Prostate gland (tissue), 2 donors: ENCODE data around the gene NCOA1. TPM values are rescaled to one million over a fixed set of nuclear protein-coding genes. Genes with fewer than 3 reads are reported as not detected.

Experiments
- DNase-seq: peaks from one replicate; pipeline ENCODE4 v3.0.0-alpha.2; 2019; ENCODE audit warnings: low spot score
- H3K27ac ChIP-seq, 2 donors: fragments of 200-600 bp; sonication (generic); 2 replicates each; pipeline ENCODE4 v1.5.1; 2017 to 2019
- H3K27me3 ChIP-seq: fragments of 200-600 bp; sonication (generic); replicated peaks from 2 replicates; pipeline ENCODE4 v1.5.1; 2019; ENCODE audit not compliant: insufficient read depth
- H3K36me3 ChIP-seq, 2 donors: fragments of 200-600 bp; sonication (generic); 1 replicate in 1 of 2; 2 replicates in 1 of 2; pipeline versions ENCODE4 v1.5.1 to v1.8.1; 2017 to 2019
- H3K4me1 ChIP-seq: fragments of 200-600 bp; sonication (generic); replicated peaks from 2 replicates; pipeline ENCODE4 v1.5.1; 2019
- H3K4me3 ChIP-seq, 2 donors: fragments of 200-600 bp; sonication (generic); 2 replicates each; pipeline ENCODE4 v1.5.1; 2017 to 2019
- H3K9me3 ChIP-seq: fragments of 200-600 bp; sonication (generic); 2 replicates; pipeline ENCODE4 v1.5.1; 2017
- POLR2A ChIP-seq: fragments of 450-650 bp; IDR thresholded peaks from one replicate; pipeline ENCODE4 v1.6.1; 2016; ENCODE audit warnings: antibody characterized with exemption, mild to moderate bottlenecking
- POLR2AphosphoS5 ChIP-seq: sonication (generic); formaldehyde crosslinking; IDR thresholded peaks from one replicate; pipeline ENCODE4 v1.6.1; 2017; ENCODE audit warnings: antibody characterized with exemption
- WGBS: methylation state at CpG from one replicate; pipeline ENCODE4 v1.1.5; 2018; 5-methylcytosine and 5-hydroxymethylcytosine counted together
- intact Hi-C: fragments of 100-400 bp; cut with DNase I; formaldehyde crosslinking; loops from one replicate; pipeline ENCODE4 v1.14.2; 2022
- total RNA-seq, 2 donors: library from RNA; depleted of rRNA; stranded (reverse); fragments of >200 nt; gene quantifications; one replicate each; pipeline ENCODE4 v1.1.0, GENCODE V29; 2016
- TF ChIP-seq, protein P1 (sequence below), 4 experiments: fragments of 200-600 bp in 2 of 4; fragments of 450-650 bp in 2 of 4; sonication (generic) in 2 of 4; IDR thresholded peaks; 1 replicate in 3 of 4; 2 replicates in 1 of 4; pipeline ENCODE4 v1.5.1; 2016 to 2019; ENCODE audit warnings: antibody characterized with exemption in 4 of 4, mild to moderate bottlenecking in 2 of 4, moderate library complexity in 2 of 4

Gene NCOA1
- total RNA-seq, 2 donors from 2014 or later, result 24.9 to 72.4 TPM

DNA sequence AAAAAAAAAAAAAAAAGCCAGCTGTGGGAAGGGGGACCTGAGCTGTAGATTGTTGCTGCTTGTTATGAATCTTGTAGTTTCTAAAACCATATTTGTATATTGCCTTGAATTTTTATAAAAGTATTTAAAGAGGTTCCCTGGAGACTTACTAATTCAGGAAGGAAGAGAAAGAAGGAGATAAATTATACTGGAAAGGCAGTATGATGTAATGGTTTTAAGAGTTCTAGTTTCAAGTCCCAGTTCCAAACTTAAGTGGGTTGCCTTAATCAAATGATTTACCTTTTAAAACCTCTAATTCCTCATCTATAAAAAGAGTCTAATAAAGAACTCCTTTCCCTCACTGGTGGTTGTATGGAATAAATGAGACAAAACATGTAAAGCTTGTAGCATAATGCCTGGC, 240.0 kb downstream of the NCOA1 start:
- no peaks in the 10 kb centered on the region for H3K27me3 ChIP-seq
- DNase-seq, result no peak
- H3K4me1 ChIP-seq, result no peaks in the 10 kb centered on the region
- intact Hi-C loops, result no loop called here
- no peak overlapping the region for H3K4me3 ChIP-seq
- no peaks in the 10 kb centered on the region for H3K9me3 ChIP-seq
- TF ChIP-seq, protein P1, sequence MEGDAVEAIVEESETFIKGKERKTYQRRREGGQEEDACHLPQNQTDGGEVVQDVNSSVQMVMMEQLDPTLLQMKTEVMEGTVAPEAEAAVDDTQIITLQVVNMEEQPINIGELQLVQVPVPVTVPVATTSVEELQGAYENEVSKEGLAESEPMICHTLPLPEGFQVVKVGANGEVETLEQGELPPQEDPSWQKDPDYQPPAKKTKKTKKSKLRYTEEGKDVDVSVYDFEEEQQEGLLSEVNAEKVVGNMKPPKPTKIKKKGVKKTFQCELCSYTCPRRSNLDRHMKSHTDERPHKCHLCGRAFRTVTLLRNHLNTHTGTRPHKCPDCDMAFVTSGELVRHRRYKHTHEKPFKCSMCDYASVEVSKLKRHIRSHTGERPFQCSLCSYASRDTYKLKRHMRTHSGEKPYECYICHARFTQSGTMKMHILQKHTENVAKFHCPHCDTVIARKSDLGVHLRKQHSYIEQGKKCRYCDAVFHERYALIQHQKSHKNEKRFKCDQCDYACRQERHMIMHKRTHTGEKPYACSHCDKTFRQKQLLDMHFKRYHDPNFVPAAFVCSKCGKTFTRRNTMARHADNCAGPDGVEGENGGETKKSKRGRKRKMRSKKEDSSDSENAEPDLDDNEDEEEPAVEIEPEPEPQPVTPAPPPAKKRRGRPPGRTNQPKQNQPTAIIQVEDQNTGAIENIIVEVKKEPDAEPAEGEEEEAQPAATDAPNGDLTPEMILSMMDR (IDR thresholded peaks at IDR 0.05), result no peak
- TF ChIP-seq POLR2A, result no peak
- H3K27ac ChIP-seq, result no peak overlapping the region
- H3K36me3 ChIP-seq, result no peaks in the 10 kb centered on the region

DNA sequence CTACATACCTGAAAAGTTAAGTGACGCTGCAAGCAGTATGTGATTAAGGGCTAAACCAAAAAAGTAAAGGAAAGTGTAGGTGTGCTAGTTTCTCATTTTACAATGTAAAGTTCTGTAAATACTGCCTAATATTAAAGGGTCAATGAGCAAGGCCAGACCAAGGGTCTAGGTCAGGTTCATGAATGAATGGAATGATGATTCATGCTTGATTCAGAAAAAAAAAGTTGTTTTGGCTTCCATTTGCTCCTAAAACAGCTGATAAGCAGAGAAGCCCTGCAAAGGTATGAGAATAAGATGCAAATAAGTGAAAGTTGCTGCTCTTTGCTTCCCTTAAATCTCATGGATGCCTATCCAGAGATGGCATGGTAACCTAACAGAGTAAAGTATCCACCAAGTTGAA, 240.9 kb downstream of the NCOA1 start:
- intact Hi-C loops, result no loop called here
- Histone ChIP-seq H3K27ac (no peak overlapping the region), H3K36me3 (no peaks in the 10 kb centered on the region), H3K4me1 (no peaks in the 10 kb centered on the region), H3K9me3 (no peaks in the 10 kb centered on the region), H3K4me3 (no peak overlapping the region), H3K27me3 (no peaks in the 10 kb centered on the region)
- TF ChIP-seq, protein P1 (IDR thresholded peaks at IDR 0.05), result no peak
- no peak for TF ChIP-seq POLR2AphosphoS5
- no peak for TF ChIP-seq POLR2A
- DNase-seq, result no peak
- 100% methylated on average over 1 of the region's 1 CpG for WGBS

DNA sequence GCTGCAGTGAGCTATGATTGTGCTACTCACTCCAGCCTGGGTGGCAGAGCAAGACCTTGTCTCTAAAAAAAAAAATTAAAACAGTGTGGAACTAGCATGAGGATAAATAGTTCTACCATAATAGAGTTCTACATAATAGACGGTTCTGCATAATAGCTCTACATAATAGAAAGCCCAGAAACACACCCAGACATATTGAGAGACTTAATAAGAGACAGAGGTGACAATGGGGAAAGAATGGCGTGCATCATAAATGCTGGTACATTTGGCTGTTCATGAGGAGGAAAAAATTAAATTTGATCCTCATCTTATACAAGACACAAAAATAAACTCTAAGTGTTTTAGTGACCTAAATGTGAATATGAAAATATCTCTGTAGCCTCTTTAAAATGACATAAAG, 243.7 kb downstream of the NCOA1 start:
- H3K4me3 ChIP-seq, result no peak overlapping the region
- H3K27me3 ChIP-seq, result no peaks in the 10 kb centered on the region
- H3K27ac ChIP-seq, result no peak overlapping the region
- no peak for TF ChIP-seq POLR2AphosphoS5
- TF ChIP-seq, protein P1 (IDR thresholded peaks at IDR 0.05), result no peak
- intact Hi-C loops, result no loop called here
- no peaks in the 10 kb centered on the region for H3K9me3 ChIP-seq
- DNase-seq, result no peak
- no peaks in the 10 kb centered on the region for H3K36me3 ChIP-seq
- no peaks in the 10 kb centered on the region for H3K4me1 ChIP-seq
- 64% methylated on average over 2 of the region's 2 CpGs for WGBS

DNA sequence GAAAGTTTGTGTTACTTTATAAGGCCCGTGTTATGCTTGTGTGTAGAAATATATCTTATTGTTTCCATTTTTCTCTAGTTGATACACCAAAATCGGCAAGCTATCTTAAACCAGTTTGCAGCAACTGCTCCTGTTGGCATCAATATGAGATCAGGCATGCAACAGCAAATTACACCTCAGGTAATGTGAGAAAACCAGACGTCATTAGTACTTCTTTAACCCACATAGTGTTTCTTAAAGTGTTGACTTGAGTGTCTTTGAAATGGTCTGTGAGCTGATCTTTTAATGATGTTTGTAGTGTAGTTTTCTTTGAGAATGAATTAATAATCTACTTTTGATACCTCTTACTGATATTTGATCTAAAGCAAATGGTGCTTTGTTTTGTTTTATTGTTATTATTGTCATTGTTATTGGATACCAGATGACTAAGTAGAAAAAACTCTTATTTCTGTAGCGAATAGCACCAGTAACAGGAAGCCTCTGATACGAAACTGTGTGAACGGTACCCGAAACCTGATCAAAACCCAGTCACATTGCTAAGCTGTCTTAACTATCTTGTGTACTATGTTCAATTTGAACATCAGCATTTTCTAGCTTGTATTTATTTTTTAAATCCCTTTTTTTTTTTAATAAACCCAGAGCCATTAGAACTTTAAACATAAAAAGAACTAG, 248.4 kb downstream of the NCOA1 start:
- Histone ChIP-seq H3K36me3 (no peaks in the 10 kb centered on the region), H3K27me3 (no peaks in the 10 kb centered on the region), H3K4me1 (no peaks in the 10 kb centered on the region), H3K4me3 (no peak overlapping the region), H3K27ac (no peak overlapping the region), H3K9me3 (no peaks in the 10 kb centered on the region)
- TF ChIP-seq, protein P1 (IDR thresholded peaks at IDR 0.05), result no peak
- TF ChIP-seq POLR2AphosphoS5, result no peak
- TF ChIP-seq POLR2A, result no peak
- intact Hi-C loops, result no loop called here
- 90% methylated on average over 7 of the region's 7 CpGs for WGBS
- no peak for DNase-seq

DNA sequence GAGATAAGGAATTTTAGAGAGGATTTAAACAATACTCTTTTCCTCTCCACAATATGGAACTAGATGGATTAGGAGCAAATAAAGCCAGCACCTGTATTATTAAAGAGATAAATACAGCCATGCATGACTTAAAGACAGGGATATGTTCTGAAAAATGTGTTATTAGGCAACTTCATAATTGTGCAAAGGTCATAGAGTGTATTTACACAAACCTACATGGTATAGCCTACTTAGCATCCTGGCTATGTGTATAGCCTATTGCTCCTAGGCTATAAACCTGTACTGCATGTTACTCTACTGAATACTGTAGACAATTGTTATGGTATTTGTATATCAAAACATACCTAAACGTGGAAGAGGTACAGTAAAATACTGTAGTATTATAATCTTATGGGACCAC, 249.1 kb downstream of the NCOA1 start:
- no peak overlapping the region for H3K27ac ChIP-seq
- WGBS, result 91% methylated on average over 1 of the region's 1 CpG
- no peak for DNase-seq
- no peaks in the 10 kb centered on the region for H3K4me1 ChIP-seq
- no peak overlapping the region for H3K4me3 ChIP-seq
- H3K27me3 ChIP-seq, result no peaks in the 10 kb centered on the region
- TF ChIP-seq POLR2A, result no peak
- TF ChIP-seq, protein P1 (IDR thresholded peaks at IDR 0.05), result no peak
- no peak for TF ChIP-seq POLR2AphosphoS5
- H3K9me3 ChIP-seq, result no peaks in the 10 kb centered on the region
- intact Hi-C loops, result no loop called here
- no peaks in the 10 kb centered on the region for H3K36me3 ChIP-seq
